Measurements from ENCODE around the gene ATAD3C.
"Not testable (repeated sequence)": the region's sequence is repeated elsewhere in the genome, so short reads cannot be mapped to it uniquely, and the experiment has no call there.

Gene ATAD3C

GRCh38 chr1:1428967-1429366 lies 20.5 kb upstream of the ATAD3C start:
- H3K4me3 ChIP-seq, result not testable (repeated sequence)
- peak overlapping the region in 2 of 21 experiments; percentile 85 to 86 for H3K27ac ChIP-seq

- Histone ChIP-seq H3K27ac (peak overlapping the region in 16 of 21 experiments; percentile 41 to 95 (median 87)), H3K4me3 (no peak overlapping the region)
Measured at GRCh38 chr1:1429671-1430073, 19.8 kb upstream of the ATAD3C start.

GRCh38 chr1:1430114-1430982 lies 19.1 kb upstream of the ATAD3C start:
- peak overlapping the region in 20 of 21 experiments; percentile 11 to 95 (median 88) for H3K27ac ChIP-seq
- no peak overlapping the region for H3K4me3 ChIP-seq

- Histone ChIP-seq H3K27ac (peak overlapping the region in 20 of 21 experiments; percentile 26 to 95 (median 88)), H3K4me3 (no peak overlapping the region)
Measured at GRCh38 chr1:1430992-1431844, 18.3 kb upstream of the ATAD3C start.

GRCh38 chr1:1431845-1432273 lies 17.6 kb upstream of the ATAD3C start:
- Histone ChIP-seq H3K4me3 (no peak overlapping the region), H3K27ac (peak overlapping the region in 19 of 21 experiments; percentile 66 to 95 (median 88))

- no peak overlapping the region for H3K4me3 ChIP-seq
- H3K27ac ChIP-seq, result peak overlapping the region in 20 of 21 experiments; percentile 50 to 95 (median 88)
Measured at GRCh38 chr1:1432274-1432950, 17.1 kb upstream of the ATAD3C start.

GRCh38 chr1:1432951-1433803 lies 16.3 kb upstream of the ATAD3C start:
- peak overlapping the region; percentile 66 to 95 (median 87) for H3K27ac ChIP-seq
- H3K4me3 ChIP-seq, result peak overlapping the region in 1 of 7 experiments; percentile 6

GRCh38 chr1:1433804-1434130 lies 15.7 kb upstream of the ATAD3C start:
- H3K27ac ChIP-seq, result peak overlapping the region; percentile 66 to 95 (median 87)
- peak overlapping the region in 2 of 7 experiments; percentile 1 to 6 for H3K4me3 ChIP-seq

GRCh38 chr1:1434131-1434823 lies 15.2 kb upstream of the ATAD3C start:
- peak overlapping the region in 3 of 7 experiments; percentile 2 to 59 (median 37) for H3K4me3 ChIP-seq
- H3K27ac ChIP-seq, result peak overlapping the region; percentile 66 to 95 (median 87)

GRCh38 chr1:1434824-1435105 lies 14.7 kb upstream of the ATAD3C start:
- Histone ChIP-seq H3K27ac (peak overlapping the region; percentile 6 to 95 (median 87)), H3K4me3 (peak overlapping the region in 4 of 7 experiments; percentile 2 to 59 (median 40))

GRCh38 chr1:1435106-1435903 lies 14.2 kb upstream of the ATAD3C start, which contains the start of gene VWA1:
Gene VWA1, plus strand, starts transcription at chr1:1435690. Its CDS starts 59 bp downstream, at chr1:1435749.
- peak within 1 kb of the TSS; percentile 20 to 95 (median 87) for H3K27ac ChIP-seq
- peak within 1 kb of the TSS; percentile 37 to 59 (median 44) for H3K4me3 ChIP-seq

- Histone ChIP-seq H3K27ac (peak overlapping the region in 17 of 21 experiments; percentile 20 to 92 (median 81)), H3K4me3 (peak overlapping the region; percentile 37 to 59 (median 44))
Measured at GRCh38 chr1:1435911-1436629, 13.4 kb upstream of the ATAD3C start.

GRCh38 chr1:1436630-1437032 lies 12.9 kb upstream of the ATAD3C start:
- Histone ChIP-seq H3K27ac (peak overlapping the region in 4 of 21 experiments; percentile 81 to 92 (median 88)), H3K4me3 (peak overlapping the region in 6 of 7 experiments; percentile 37 to 59 (median 46))

- H3K27ac ChIP-seq, result no peak overlapping the region
- peak overlapping the region in 5 of 7 experiments; percentile 37 to 59 (median 48) for H3K4me3 ChIP-seq
Measured at GRCh38 chr1:1437033-1437903, 12.2 kb upstream of the ATAD3C start.

- peak overlapping the region in 1 of 7 experiments; percentile 8 for H3K4me3 ChIP-seq
- H3K27ac ChIP-seq, result no peak overlapping the region
Measured at GRCh38 chr1:1437904-1438376, 11.5 kb upstream of the ATAD3C start.

Measured in skin epidermis (tissue), 12 donors.